IPS-18a (cell line): ENCODE results near the gene MMP24OS.

Source experiments
- H3K27ac ChIP-seq: one replicate; pipeline ENCODE4 v1.5.1; 2013; ENCODE audit warnings: low read length
- H3K27me3 ChIP-seq: one replicate; pipeline ENCODE4 v1.6.1; 2013; ENCODE audit warnings: mild to moderate bottlenecking, low read length; ENCODE audit not compliant: control insufficient read depth, insufficient read depth
- H3K36me3 ChIP-seq: one replicate; pipeline ENCODE4 v1.6.1; 2013; ENCODE audit warnings: low read depth, low read length; ENCODE audit not compliant: control insufficient read depth
- H3K4me1 ChIP-seq: one replicate; pipeline ENCODE4 v1.6.1; 2013; ENCODE audit warnings: low read depth, low read length; ENCODE audit not compliant: control insufficient read depth
- H3K4me3 ChIP-seq: one replicate; pipeline ENCODE4 v1.5.1; 2013; ENCODE audit warnings: low read length
- H3K9ac ChIP-seq: one replicate; pipeline ENCODE4 v1.6.1; 2013; ENCODE audit warnings: mild to moderate bottlenecking, low read length, moderate library complexity
- H3K9me3 ChIP-seq: one replicate; pipeline ENCODE4 v1.6.1; 2013; ENCODE audit warnings: low read depth, low read length; ENCODE audit not compliant: control insufficient read depth

Gene MMP24OS

GRCh38 chr20:35226884-35227681 is 50.8 kb downstream of the MMP24OS start:
- Histone ChIP-seq H3K4me1 (peaks cover 15% of the 10 kb centered on the region), H3K36me3 (no peaks in the 10 kb centered on the region), H3K9ac (no peak overlapping the region), H3K9me3 (no peaks in the 10 kb centered on the region), H3K27ac (no peak overlapping the region), H3K27me3 (peaks cover 38% of the 10 kb centered on the region), H3K4me3 (peak overlapping the region; percentile 51)
